ENCODE measurements around the gene AGBL1.
A peak's percentile ranks its signal among the peaks of the same experiment; 100 is the strongest.

Gene AGBL1

GRCh38 chr15:86231864-86232721 lies 152.4 kb downstream of the AGBL1 start:
- Histone ChIP-seq H3K23ac (ENCODE audit: low read depth, low read length, poor library complexity) (no peak overlapping the region), H4K8ac (ENCODE audit: low read depth, low read length) (no peak overlapping the region), H2BK15ac (ENCODE audit: low read length) (no peak overlapping the region), H3K27ac (replicated peaks; ENCODE audit: low read length) (no peak overlapping the region), H3K27me3 (ENCODE audit: control insufficient read depth in 3 of 3, insufficient read depth in 3 of 3, low read depth in 1 of 3, low read length in 3 of 3) (no peaks in the 10 kb centered on the region), H3K4me1 (ENCODE audit: control insufficient read depth in 2 of 2, insufficient read depth in 1 of 2, low read depth in 1 of 2, low read length in 2 of 2) (peaks cover 0 to 6% of the 10 kb centered on the region in 2 donors), H3K18ac (ENCODE audit: low read length) (no peak overlapping the region), H2BK12ac (ENCODE audit: low read length) (no peak overlapping the region), H2AFZ (ENCODE audit: low read length) (no peak overlapping the region), H3K79me1 (ENCODE audit: low read depth, low read length) (no peaks in the 10 kb centered on the region), H2AK5ac (ENCODE audit: low read depth, low read length) (no peak overlapping the region), H3K4ac (ENCODE audit: low read length) (no peak overlapping the region), H3K36me3 (replicated peaks in 1 of 2; ENCODE audit: control insufficient read depth in 2 of 2, insufficient read depth in 2 of 2, low read length in 2 of 2) (no peaks in the 10 kb centered on the region), H2BK5ac (ENCODE audit: low read length) (no peak overlapping the region), H3K9me3 (replicated peaks in 1 of 2; ENCODE audit: control insufficient read depth in 2 of 2, insufficient read depth in 1 of 2, low read depth in 1 of 2, low read length in 2 of 2) (no peaks in the 10 kb centered on the region), H2BK120ac (ENCODE audit: low read depth, low read length) (no peak overlapping the region), H3K4me2 (ENCODE audit: insufficient read depth, low read length, poor library complexity, severe bottlenecking) (peak overlapping the region; percentile 28), H3K14ac (ENCODE audit: low read length) (no peak overlapping the region), H3K4me3 (ENCODE audit: low read length in 2 of 2) (no peak overlapping the region), H3K9ac (ENCODE audit: low read depth, low read length, poor library complexity) (no peak overlapping the region), H4K91ac (ENCODE audit: low read depth, low read length, poor library complexity) (no peak overlapping the region)
- peak; percentile 46 for DNase-seq (ENCODE audit: low spot score)
- no CpG with 5 or more reads among the region's 19 CpGs for WGBS, 2 donors (ENCODE audit: extremely low coverage in 2 of 2, insufficient read length in 2 of 2, insufficient replicate concordance in 1 of 2)

GRCh38 chr15:86235667-86236066 lies 156.0 kb downstream of the AGBL1 start:
- no peak overlapping the region for H3K4ac ChIP-seq (ENCODE audit: low read length)
- H3K4me1 ChIP-seq (ENCODE audit: control insufficient read depth in 2 of 2, insufficient read depth in 1 of 2, low read depth in 1 of 2, low read length in 2 of 2): peaks cover 0 to 6% of the 10 kb centered on the region in 2 donors
- no peak overlapping the region for H3K18ac ChIP-seq (ENCODE audit: low read length)
- H2BK15ac ChIP-seq (ENCODE audit: low read length): no peak overlapping the region
- H3K9me3 ChIP-seq (replicated peaks in 1 of 2; ENCODE audit: control insufficient read depth in 2 of 2, insufficient read depth in 1 of 2, low read depth in 1 of 2, low read length in 2 of 2): no peaks in the 10 kb centered on the region
- H3K4me2 ChIP-seq (ENCODE audit: insufficient read depth, low read length, poor library complexity, severe bottlenecking): no peak overlapping the region
- no peak for DNase-seq (ENCODE audit: low spot score)
- no peaks in the 10 kb centered on the region for H3K79me1 ChIP-seq (ENCODE audit: low read depth, low read length)
- H2BK120ac ChIP-seq (ENCODE audit: low read depth, low read length): no peak overlapping the region
- H3K9ac ChIP-seq (ENCODE audit: low read depth, low read length, poor library complexity): no peak overlapping the region
- H3K27me3 ChIP-seq (ENCODE audit: control insufficient read depth in 3 of 3, insufficient read depth in 3 of 3, low read depth in 1 of 3, low read length in 3 of 3): no peaks in the 10 kb centered on the region
- H3K4me3 ChIP-seq (ENCODE audit: low read length in 2 of 2): no peak overlapping the region
- no peak overlapping the region for H2BK12ac ChIP-seq (ENCODE audit: low read length)
- no peak overlapping the region for H3K27ac ChIP-seq (replicated peaks; ENCODE audit: low read length)
- H4K91ac ChIP-seq (ENCODE audit: low read depth, low read length, poor library complexity): no peak overlapping the region
- H4K8ac ChIP-seq (ENCODE audit: low read depth, low read length): no peak overlapping the region
- no peak overlapping the region for H3K23ac ChIP-seq (ENCODE audit: low read depth, low read length, poor library complexity)
- H3K14ac ChIP-seq (ENCODE audit: low read length): no peak overlapping the region
- H2BK5ac ChIP-seq (ENCODE audit: low read length): no peak overlapping the region
- no CpG with 5 or more reads among the region's 3 CpGs for WGBS, 2 donors (ENCODE audit: extremely low coverage in 2 of 2, insufficient read length in 2 of 2, insufficient replicate concordance in 1 of 2)
- no peak overlapping the region for H2AFZ ChIP-seq (ENCODE audit: low read length)
- no peak overlapping the region for H2AK5ac ChIP-seq (ENCODE audit: low read depth, low read length)
- no peaks in the 10 kb centered on the region for H3K36me3 ChIP-seq (replicated peaks in 1 of 2; ENCODE audit: control insufficient read depth in 2 of 2, insufficient read depth in 2 of 2, low read length in 2 of 2)

- Histone ChIP-seq H3K27me3 (ENCODE audit: control insufficient read depth in 3 of 3, insufficient read depth in 3 of 3, low read depth in 1 of 3, low read length in 3 of 3) (no peaks in the 10 kb centered on the region), H3K4me3 (ENCODE audit: low read length in 2 of 2) (no peak overlapping the region), H2BK15ac (ENCODE audit: low read length) (no peak overlapping the region), H3K27ac (replicated peaks; ENCODE audit: low read length) (no peak overlapping the region), H3K9ac (ENCODE audit: low read depth, low read length, poor library complexity) (no peak overlapping the region), H3K79me1 (ENCODE audit: low read depth, low read length) (no peaks in the 10 kb centered on the region), H2AFZ (ENCODE audit: low read length) (peak overlapping the region; percentile 67), H3K36me3 (replicated peaks in 1 of 2; ENCODE audit: control insufficient read depth in 2 of 2, insufficient read depth in 2 of 2, low read length in 2 of 2) (no peaks in the 10 kb centered on the region), H3K23ac (ENCODE audit: low read depth, low read length, poor library complexity) (no peak overlapping the region), H3K9me3 (replicated peaks in 1 of 2; ENCODE audit: control insufficient read depth in 2 of 2, insufficient read depth in 1 of 2, low read depth in 1 of 2, low read length in 2 of 2) (no peaks in the 10 kb centered on the region), H3K4me2 (ENCODE audit: insufficient read depth, low read length, poor library complexity, severe bottlenecking) (no peak overlapping the region), H2BK5ac (ENCODE audit: low read length) (no peak overlapping the region), H2BK120ac (ENCODE audit: low read depth, low read length) (no peak overlapping the region), H3K4ac (ENCODE audit: low read length) (no peak overlapping the region), H3K18ac (ENCODE audit: low read length) (no peak overlapping the region), H3K14ac (ENCODE audit: low read length) (no peak overlapping the region), H2BK12ac (ENCODE audit: low read length) (no peak overlapping the region), H2AK5ac (ENCODE audit: low read depth, low read length) (no peak overlapping the region), H3K4me1 (ENCODE audit: control insufficient read depth in 2 of 2, insufficient read depth in 1 of 2, low read depth in 1 of 2, low read length in 2 of 2) (peaks cover 0 to 6% of the 10 kb centered on the region in 2 donors), H4K91ac (ENCODE audit: low read depth, low read length, poor library complexity) (no peak overlapping the region), H4K8ac (ENCODE audit: low read depth, low read length) (no peak overlapping the region)
- WGBS, 2 donors (ENCODE audit: extremely low coverage in 2 of 2, insufficient read length in 2 of 2, insufficient replicate concordance in 1 of 2): no CpG with 5 or more reads among the region's 15 CpGs
- DNase-seq (ENCODE audit: low spot score): peak; percentile 24
Observed at GRCh38 chr15:86236356-86237110, 156.9 kb downstream of the AGBL1 start.

GRCh38 chr15:86237111-86237500 lies 157.4 kb downstream of the AGBL1 start:
- Histone ChIP-seq H2AFZ (ENCODE audit: low read length) (no peak overlapping the region), H2BK12ac (ENCODE audit: low read length) (no peak overlapping the region), H3K23ac (ENCODE audit: low read depth, low read length, poor library complexity) (no peak overlapping the region), H3K9me3 (replicated peaks in 1 of 2; ENCODE audit: control insufficient read depth in 2 of 2, insufficient read depth in 1 of 2, low read depth in 1 of 2, low read length in 2 of 2) (no peaks in the 10 kb centered on the region), H3K27me3 (ENCODE audit: control insufficient read depth in 3 of 3, insufficient read depth in 3 of 3, low read depth in 1 of 3, low read length in 3 of 3) (no peaks in the 10 kb centered on the region), H2BK5ac (ENCODE audit: low read length) (no peak overlapping the region), H3K36me3 (replicated peaks in 1 of 2; ENCODE audit: control insufficient read depth in 2 of 2, insufficient read depth in 2 of 2, low read length in 2 of 2) (no peaks in the 10 kb centered on the region), H3K18ac (ENCODE audit: low read length) (no peak overlapping the region), H3K4me2 (ENCODE audit: insufficient read depth, low read length, poor library complexity, severe bottlenecking) (no peak overlapping the region), H2BK15ac (ENCODE audit: low read length) (no peak overlapping the region), H2BK120ac (ENCODE audit: low read depth, low read length) (no peak overlapping the region), H4K8ac (ENCODE audit: low read depth, low read length) (no peak overlapping the region), H2AK5ac (ENCODE audit: low read depth, low read length) (no peak overlapping the region), H3K79me1 (ENCODE audit: low read depth, low read length) (no peaks in the 10 kb centered on the region), H3K14ac (ENCODE audit: low read length) (no peak overlapping the region), H3K4ac (ENCODE audit: low read length) (no peak overlapping the region), H3K9ac (ENCODE audit: low read depth, low read length, poor library complexity) (no peak overlapping the region), H3K4me1 (ENCODE audit: control insufficient read depth in 2 of 2, insufficient read depth in 1 of 2, low read depth in 1 of 2, low read length in 2 of 2) (peaks cover 0 to 6% of the 10 kb centered on the region in 2 donors), H3K4me3 (ENCODE audit: low read length in 2 of 2) (no peak overlapping the region), H3K27ac (replicated peaks; ENCODE audit: low read length) (no peak overlapping the region), H4K91ac (ENCODE audit: low read depth, low read length, poor library complexity) (no peak overlapping the region)
- no peak for DNase-seq (ENCODE audit: low spot score)
- no CpG with 5 or more reads among the region's 5 CpGs for WGBS, 2 donors (ENCODE audit: extremely low coverage in 2 of 2, insufficient read length in 2 of 2, insufficient replicate concordance in 1 of 2)
